GM19468 (cell line): ENCODE measurements around the gene PIRT.
A peak's percentile ranks its signal among the peaks of the same experiment; 100 is the strongest.
"Not testable (repeated sequence)": the region's sequence is repeated elsewhere in the genome, so short reads cannot be mapped to it uniquely, and the experiment has no call there.

ENCODE experiments used
- ATAC-seq: cut with Tn5 transposase; IDR thresholded peaks from one replicate; pipeline ENCODE4 v1.9.1; 2021; ENCODE audit warnings: mild to moderate bottlenecking, moderate library complexity, moderate number of reproducible peaks; ENCODE audit not compliant: unreplicated experiment; ENCODE audit errors: extremely low read depth

The PIRT gene

GRCh38 chr17:10837921-10838320 is at the start of gene PIRT:
TSS of gene PIRT (minus strand) at chr17:10838087. CDS start at chr17:10825645, 12,442 bp downstream.
- ATAC-seq = no peak

- no peak for ATAC-seq
These were observed 44.1 kb upstream of the PIRT start for GRCh38 chr17:10881959-10882358.

GRCh38 chr17:10879190-10879836 is 41.4 kb upstream of the PIRT start:
- no peak for ATAC-seq

- ATAC-seq = no peak
These were observed 38.2 kb upstream of the PIRT start for GRCh38 chr17:10875984-10876555.

- no peak for ATAC-seq
These were observed 37.6 kb upstream of the PIRT start for GRCh38 chr17:10875430-10875851.

GRCh38 chr17:10871914-10872313 is 34.0 kb upstream of the PIRT start:
- ATAC-seq = no peak

- ATAC-seq = no peak
These were observed 32.6 kb upstream of the PIRT start for GRCh38 chr17:10870336-10871050.

- ATAC-seq = not testable (repeated sequence)
These were observed 30.9 kb upstream of the PIRT start for GRCh38 chr17:10868744-10869143.

- no peak for ATAC-seq
These were observed 21.2 kb upstream of the PIRT start for GRCh38 chr17:10859051-10859450.

GRCh38 chr17:10857976-10858375 is 20.1 kb upstream of the PIRT start:
- ATAC-seq = no peak

- not testable (repeated sequence) for ATAC-seq
These were observed 8.7 kb upstream of the PIRT start for GRCh38 chr17:10846636-10847035.

GRCh38 chr17:10845388-10845751 is 7.5 kb upstream of the PIRT start:
- ATAC-seq = no peak

GRCh38 chr17:10844621-10845387 is 6.9 kb upstream of the PIRT start:
- peak; percentile 73 for ATAC-seq

- ATAC-seq = no peak
These were observed 5.9 kb upstream of the PIRT start for GRCh38 chr17:10843811-10844210.

GRCh38 chr17:10842658-10843057 is 4.8 kb upstream of the PIRT start:
- ATAC-seq = no peak

- no peak for ATAC-seq
These were observed 795 bp upstream of the PIRT start for GRCh38 chr17:10838682-10839081.

GRCh38 chr17:10836966-10837590 is 809 bp downstream of the PIRT start:
- no peak for ATAC-seq

- ATAC-seq = no peak
These were observed 1.7 kb downstream of the PIRT start for GRCh38 chr17:10836145-10836544.

- no peak for ATAC-seq
These were observed 6.2 kb downstream of the PIRT start for GRCh38 chr17:10831696-10832095.

GRCh38 chr17:10827898-10828552 is 9.9 kb downstream of the PIRT start:
- ATAC-seq = no peak
